Activated naive CD8-positive, alpha-beta T cell treated with anti-CD3 and anti-CD28 coated beads, Interleukin-2, amount 10 ng/mL, durations not matched to agents 7 days and 5 days (primary cell): ENCODE data around the gene FAM204A. TPM values are rescaled to one million over a fixed set of nuclear protein-coding genes. Genes with fewer than 3 reads are reported as not detected.

Experiments
- ATAC-seq: fragments of 150-1000 bp; cut with Tn5 transposase; one replicate; pipeline ENCODE4 v1.10.0; 2021; ENCODE audit warnings: low read depth, moderate library complexity
- POLR2A ChIA-PET: fragments of 350-600 bp; sonication (Branson Sonifier 250); formaldehyde crosslinking; loops from one replicate; lab custom pipeline; 2021; ENCODE audit warnings: antibody characterized with exemption; lab: Charles Lee
- DNase-seq: peaks from one replicate; pipeline ENCODE4 v3.0.0; 2021
- H3K27ac Mint-ChIP-seq: one replicate; pipeline ENCODE4 v1.8.0; 2022; ENCODE audit warnings: mild to moderate bottlenecking, mixed read lengths
- H3K27me3 Mint-ChIP-seq: one replicate; pipeline ENCODE4 v1.8.0; 2022; ENCODE audit warnings: mild to moderate bottlenecking, moderate library complexity, mixed read lengths
- H3K36me3 Mint-ChIP-seq: one replicate; pipeline ENCODE4 v1.8.0; 2021; ENCODE audit warnings: mild to moderate bottlenecking, mixed read lengths
- H3K4me1 Mint-ChIP-seq: one replicate; pipeline ENCODE4 v1.8.0; 2021; ENCODE audit warnings: mixed read lengths
- H3K4me3 Mint-ChIP-seq: one replicate; pipeline ENCODE4 v1.8.0; 2022; ENCODE audit warnings: mild to moderate bottlenecking, moderate library complexity, mixed read lengths
- H3K9me3 Mint-ChIP-seq: one replicate; pipeline ENCODE4 v1.8.0; 2021; ENCODE audit warnings: mixed read lengths
- total RNA-seq, 2 experiments: library from RNA; stranded (reverse); gene quantifications; one replicate each; pipeline ENCODE4 v1.2.3, GENCODE V29; 2021

Gene FAM204A
- total RNA-seq, 2 experiments from 2014 or later = 49.5 to 51.3 TPM

DNA sequence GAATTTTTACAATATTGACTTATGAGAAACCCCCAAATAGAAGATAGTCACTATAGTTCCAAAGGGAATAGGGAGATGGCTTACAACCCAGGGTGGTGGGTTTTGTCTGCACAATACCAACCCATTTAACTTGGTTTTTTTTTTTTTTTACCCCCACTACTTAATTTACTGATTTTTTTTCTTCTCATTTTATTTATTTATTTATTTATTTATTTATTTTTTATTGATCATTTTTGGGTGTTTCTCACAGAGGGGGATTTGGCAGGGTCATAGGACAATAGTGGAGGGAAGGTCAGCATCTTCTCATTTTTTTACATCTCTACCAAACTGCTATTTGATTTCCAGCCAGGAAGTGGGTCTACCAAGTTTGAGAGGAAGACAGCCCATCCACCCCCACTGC lies 77.9 kb downstream of the FAM204A start:
- no peaks in the 10 kb centered on the region for H3K9me3 Mint-ChIP-seq
- H3K27ac Mint-ChIP-seq = no peak overlapping the region
- no peak for ATAC-seq

DNA sequence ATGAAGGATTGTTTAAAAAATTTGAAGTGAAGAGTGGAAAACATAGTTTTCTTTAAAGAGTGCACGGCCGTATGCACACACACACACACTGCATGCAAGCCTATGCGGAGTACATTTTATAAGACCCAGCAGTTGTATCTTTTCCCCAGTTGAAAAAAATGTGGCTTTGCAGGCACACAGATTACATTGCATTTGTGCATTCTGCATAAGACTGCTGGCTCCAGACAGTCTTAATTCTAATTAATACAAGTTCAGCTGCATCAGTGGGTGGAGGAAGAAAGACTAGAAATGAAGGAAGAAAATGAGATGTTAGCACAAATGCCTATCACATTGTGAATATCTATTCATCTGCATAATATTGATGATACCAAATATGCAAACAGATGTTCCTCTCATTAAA lies 79.6 kb downstream of the FAM204A start:
- Mint-ChIP-seq H3K9me3 (no peaks in the 10 kb centered on the region), H3K4me3 (no peak overlapping the region), H3K36me3 (no peaks in the 10 kb centered on the region), H3K27ac (no peak overlapping the region), H3K27me3 (peaks cover 56% of the 10 kb centered on the region), H3K4me1 (no peaks in the 10 kb centered on the region)
- ATAC-seq (no peak), DNase-seq (no peak)
- POLR2A ChIA-PET = no interaction called here

More for the DNA sequence above, 77.9 kb downstream of the FAM204A start:
- POLR2A ChIA-PET = no interaction called here
- H3K36me3 Mint-ChIP-seq = no peaks in the 10 kb centered on the region
- peaks cover 46% of the 10 kb centered on the region for H3K27me3 Mint-ChIP-seq
- no peaks in the 10 kb centered on the region for H3K4me1 Mint-ChIP-seq
- H3K4me3 Mint-ChIP-seq = no peak overlapping the region
- no peak for DNase-seq

DNA sequence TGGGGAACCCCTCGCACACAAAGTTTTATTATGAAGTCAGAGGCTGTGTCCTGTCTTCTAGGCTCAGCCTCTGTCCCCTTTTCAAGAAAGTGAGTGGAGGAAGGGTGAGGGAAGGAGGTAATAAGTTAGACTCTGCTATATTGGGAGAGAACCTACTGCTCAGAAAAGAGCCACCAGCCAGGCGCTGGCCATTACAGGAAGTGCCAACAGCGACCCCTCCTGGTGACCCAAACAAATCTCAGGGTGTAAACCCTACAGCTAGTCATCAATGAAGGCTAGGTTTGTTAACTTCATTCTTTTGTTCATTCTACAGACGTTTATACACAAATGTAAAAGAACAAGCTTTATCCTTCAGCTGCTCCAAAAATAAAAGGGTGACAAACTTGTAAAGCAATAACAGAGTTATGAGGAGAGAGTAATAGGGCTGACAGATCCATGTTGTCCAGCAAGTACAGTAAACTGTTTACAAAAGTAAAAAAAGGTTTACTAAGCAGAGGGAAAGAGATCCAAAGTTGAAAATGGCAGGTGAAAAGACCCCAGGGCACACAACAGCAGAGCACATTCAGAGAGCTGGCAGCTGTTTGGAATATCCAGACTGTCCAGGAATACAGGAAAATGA lies 82.7 kb downstream of the FAM204A start:
- POLR2A ChIA-PET = no interaction called here
- DNase-seq = peak; percentile 58
- ATAC-seq = no peak
- H3K36me3 Mint-ChIP-seq = no peaks in the 10 kb centered on the region
- no peaks in the 10 kb centered on the region for H3K9me3 Mint-ChIP-seq
- no peaks in the 10 kb centered on the region for H3K4me1 Mint-ChIP-seq
- no peak overlapping the region for H3K4me3 Mint-ChIP-seq
- H3K27me3 Mint-ChIP-seq = peaks cover 65% of the 10 kb centered on the region
- H3K27ac Mint-ChIP-seq = no peak overlapping the region

DNA sequence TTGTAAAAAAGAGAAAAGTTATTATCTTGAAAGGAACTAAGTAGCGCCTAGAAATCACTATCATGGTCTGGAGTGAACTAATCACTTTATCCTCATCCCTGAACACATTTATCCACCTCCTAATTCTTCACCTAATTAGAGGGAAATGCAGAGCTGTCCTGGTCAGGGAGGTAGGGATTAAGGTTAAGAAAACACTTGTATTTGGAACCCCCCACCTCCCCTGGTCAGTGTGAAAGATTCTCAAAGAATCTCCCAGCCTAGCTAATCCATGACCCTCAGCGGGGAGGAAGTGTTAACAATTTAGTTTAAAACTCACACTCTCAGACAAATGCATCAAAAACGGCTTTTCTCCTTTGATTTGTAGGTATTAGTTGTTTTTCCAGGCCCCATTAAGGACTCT lies 83.8 kb downstream of the FAM204A start:
- no peaks in the 10 kb centered on the region for H3K36me3 Mint-ChIP-seq
- no peaks in the 10 kb centered on the region for H3K4me1 Mint-ChIP-seq
- no peaks in the 10 kb centered on the region for H3K9me3 Mint-ChIP-seq
- no peak overlapping the region for H3K4me3 Mint-ChIP-seq
- POLR2A ChIA-PET = no interaction called here
- no peak for ATAC-seq
- H3K27ac Mint-ChIP-seq = no peak overlapping the region
- no peak for DNase-seq
- H3K27me3 Mint-ChIP-seq = peaks cover 59% of the 10 kb centered on the region

DNA sequence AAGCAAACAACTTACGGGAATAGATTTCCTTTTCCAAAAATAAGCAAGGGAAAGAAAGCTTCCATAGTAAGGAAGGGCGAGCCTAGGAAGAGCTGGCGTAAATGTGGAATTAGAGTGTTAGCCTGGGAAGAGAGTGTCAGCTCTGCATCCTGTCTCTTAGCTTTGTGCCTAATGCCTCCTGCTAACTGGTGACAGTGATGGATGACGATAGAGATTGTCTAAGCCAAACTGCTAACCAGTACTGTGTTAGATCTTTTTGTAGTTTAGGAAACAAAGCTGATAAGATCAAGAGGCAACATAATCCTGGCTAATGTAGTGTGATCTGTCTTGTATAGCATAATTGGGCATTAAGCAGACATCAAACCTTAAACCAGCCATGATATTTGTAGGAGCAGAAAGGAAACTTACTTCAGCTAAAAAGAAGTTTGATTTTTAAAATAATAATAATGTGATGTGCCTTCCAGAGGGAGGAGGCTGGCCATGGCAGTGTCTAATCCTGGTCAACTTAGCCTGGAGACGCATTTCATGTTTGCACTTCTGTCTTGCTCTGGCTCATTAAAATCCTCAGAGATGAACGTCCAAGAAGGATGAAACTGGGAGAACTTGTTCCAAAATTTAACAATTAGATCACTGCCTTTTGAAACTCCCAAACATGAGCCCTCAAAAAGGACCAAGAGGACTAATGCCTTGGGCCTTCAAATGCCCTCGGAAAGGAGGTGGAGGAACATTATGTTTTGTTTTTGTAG lies 85.1 kb downstream of the FAM204A start:
- H3K9me3 Mint-ChIP-seq = no peaks in the 10 kb centered on the region
- H3K4me3 Mint-ChIP-seq = no peak overlapping the region
- H3K36me3 Mint-ChIP-seq = no peaks in the 10 kb centered on the region
- ATAC-seq (no peak), DNase-seq (no peak)
- peaks cover 48% of the 10 kb centered on the region for H3K27me3 Mint-ChIP-seq
- no peaks in the 10 kb centered on the region for H3K4me1 Mint-ChIP-seq
- H3K27ac Mint-ChIP-seq = no peak overlapping the region
- POLR2A ChIA-PET = no interaction called here

DNA sequence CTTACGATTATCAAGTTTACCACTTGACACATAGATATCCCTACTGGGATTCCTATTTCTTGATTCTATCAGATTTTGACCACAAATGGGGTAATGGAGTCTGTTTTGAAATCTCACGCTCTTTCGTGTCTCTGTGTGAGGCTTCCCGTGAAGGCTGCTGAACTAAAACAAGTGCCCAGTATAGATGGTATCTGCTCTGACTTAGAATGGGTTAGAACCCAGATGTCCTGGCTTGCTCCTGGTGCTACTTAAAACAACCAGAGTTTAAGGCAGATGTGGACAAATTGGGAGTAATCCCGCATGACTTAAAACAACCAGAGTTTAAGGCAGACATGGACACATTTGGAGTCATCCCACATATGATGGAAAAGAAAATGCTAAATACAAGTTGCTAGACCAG lies 85.9 kb downstream of the FAM204A start:
- DNase-seq = no peak
- POLR2A ChIA-PET = no interaction called here
- no peak for ATAC-seq

DNA sequence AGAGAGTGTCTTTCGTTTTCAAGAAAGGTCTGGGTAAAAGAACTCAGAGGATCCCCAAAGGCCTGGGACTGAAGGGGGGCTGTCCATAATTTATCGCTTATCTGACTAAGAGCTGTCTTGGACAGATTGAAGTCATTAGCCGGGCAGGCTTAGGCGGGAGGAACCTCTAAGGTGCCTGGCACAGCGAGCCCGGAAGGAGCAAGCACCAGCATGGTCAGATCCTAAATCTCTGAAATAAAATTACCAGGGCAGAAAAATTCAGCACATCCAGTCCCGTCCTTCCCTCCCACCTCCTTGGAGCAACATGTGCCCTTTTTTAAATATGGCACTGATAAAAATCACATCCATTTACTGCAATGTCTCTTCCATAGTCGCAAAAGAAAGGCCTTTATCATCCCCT lies 86.8 kb downstream of the FAM204A start:
- no peak for DNase-seq
- no peak overlapping the region for H3K27ac Mint-ChIP-seq
- ATAC-seq = no peak
- POLR2A ChIA-PET = no interaction called here
- peaks cover 45% of the 10 kb centered on the region for H3K27me3 Mint-ChIP-seq
- H3K36me3 Mint-ChIP-seq = no peaks in the 10 kb centered on the region
- no peaks in the 10 kb centered on the region for H3K9me3 Mint-ChIP-seq
- H3K4me3 Mint-ChIP-seq = no peak overlapping the region
- no peaks in the 10 kb centered on the region for H3K4me1 Mint-ChIP-seq

More for the DNA sequence above, 85.9 kb downstream of the FAM204A start:
- Mint-ChIP-seq H3K4me1 (no peaks in the 10 kb centered on the region), H3K36me3 (no peaks in the 10 kb centered on the region), H3K4me3 (no peak overlapping the region), H3K27me3 (peaks cover 42% of the 10 kb centered on the region), H3K9me3 (no peaks in the 10 kb centered on the region), H3K27ac (no peak overlapping the region)

DNA sequence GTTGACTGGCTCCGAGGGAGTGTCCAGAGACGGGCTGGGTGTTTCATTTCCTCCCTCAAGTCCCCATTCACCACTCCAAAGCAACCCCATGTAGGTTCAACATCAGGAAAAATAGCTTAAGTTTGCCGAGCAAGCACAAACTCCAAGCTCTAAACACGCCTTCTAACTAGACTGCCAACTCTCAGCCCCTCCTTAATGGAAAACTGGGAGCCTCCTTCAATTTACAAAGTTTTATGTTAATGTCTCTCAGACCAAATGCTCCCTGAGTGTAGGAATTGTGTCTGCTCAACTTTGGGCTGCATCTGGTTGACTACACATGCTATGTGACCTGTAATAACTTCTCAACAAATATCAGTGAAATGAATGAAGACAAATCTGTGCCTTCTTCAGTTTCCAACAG lies 87.5 kb downstream of the FAM204A start:
- POLR2A ChIA-PET = no interaction called here
- H3K36me3 Mint-ChIP-seq = no peaks in the 10 kb centered on the region
- no peak overlapping the region for H3K4me3 Mint-ChIP-seq
- no peaks in the 10 kb centered on the region for H3K9me3 Mint-ChIP-seq
- ATAC-seq (no peak), DNase-seq (no peak)
- H3K27ac Mint-ChIP-seq = no peak overlapping the region
- H3K4me1 Mint-ChIP-seq = no peaks in the 10 kb centered on the region
- H3K27me3 Mint-ChIP-seq = peaks cover 45% of the 10 kb centered on the region

DNA sequence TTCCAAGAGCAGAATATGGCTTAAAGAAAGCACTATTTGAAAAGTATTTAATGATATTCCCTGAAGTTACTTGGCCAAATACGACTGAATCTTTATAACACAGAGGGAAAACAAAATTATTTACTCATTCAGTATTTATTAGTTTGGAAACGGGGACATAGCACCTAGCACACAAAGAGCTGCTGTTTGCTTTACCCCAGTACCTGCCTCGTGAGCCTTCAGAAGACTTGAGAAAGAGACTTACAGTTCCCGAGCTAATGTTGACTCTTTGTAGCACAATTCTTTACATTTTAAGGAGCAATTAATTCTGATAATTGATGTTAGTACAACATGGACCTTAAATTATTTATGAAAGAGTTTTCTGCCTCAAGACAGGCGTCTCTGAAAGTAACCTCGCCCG lies 88.7 kb downstream of the FAM204A start:
- no peak for ATAC-seq
- H3K27ac Mint-ChIP-seq = no peak overlapping the region
- no peaks in the 10 kb centered on the region for H3K9me3 Mint-ChIP-seq
- H3K36me3 Mint-ChIP-seq = no peaks in the 10 kb centered on the region
- POLR2A ChIA-PET = no interaction called here
- H3K4me1 Mint-ChIP-seq = no peaks in the 10 kb centered on the region
- DNase-seq = no peak
- no peak overlapping the region for H3K4me3 Mint-ChIP-seq
- peaks cover 42% of the 10 kb centered on the region for H3K27me3 Mint-ChIP-seq

DNA sequence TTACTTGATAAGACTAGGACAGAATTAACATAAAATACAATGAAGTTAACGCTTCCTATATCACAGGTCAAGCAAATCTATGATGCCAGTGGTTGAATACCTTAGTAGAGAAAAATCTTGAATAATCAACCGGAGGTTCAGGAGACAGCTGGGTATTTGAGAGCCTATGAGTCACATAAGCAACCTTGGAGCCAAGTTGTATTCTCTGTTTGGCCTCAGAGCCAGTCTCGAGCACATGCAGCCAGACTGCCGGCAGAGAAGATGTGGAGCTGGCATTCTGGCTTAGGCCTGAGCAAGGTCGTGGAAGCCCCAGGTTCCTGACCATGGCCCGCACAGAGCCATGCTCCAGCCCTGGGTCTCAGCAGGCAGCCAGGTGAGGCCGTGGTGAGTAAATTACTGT lies 90.3 kb downstream of the FAM204A start:
- Mint-ChIP-seq H3K9me3 (no peaks in the 10 kb centered on the region), H3K36me3 (no peaks in the 10 kb centered on the region), H3K27me3 (peaks cover 37% of the 10 kb centered on the region), H3K27ac (no peak overlapping the region), H3K4me3 (no peak overlapping the region), H3K4me1 (no peaks in the 10 kb centered on the region)
- no peak for DNase-seq
- no peak for ATAC-seq
- POLR2A ChIA-PET = no interaction called here

DNA sequence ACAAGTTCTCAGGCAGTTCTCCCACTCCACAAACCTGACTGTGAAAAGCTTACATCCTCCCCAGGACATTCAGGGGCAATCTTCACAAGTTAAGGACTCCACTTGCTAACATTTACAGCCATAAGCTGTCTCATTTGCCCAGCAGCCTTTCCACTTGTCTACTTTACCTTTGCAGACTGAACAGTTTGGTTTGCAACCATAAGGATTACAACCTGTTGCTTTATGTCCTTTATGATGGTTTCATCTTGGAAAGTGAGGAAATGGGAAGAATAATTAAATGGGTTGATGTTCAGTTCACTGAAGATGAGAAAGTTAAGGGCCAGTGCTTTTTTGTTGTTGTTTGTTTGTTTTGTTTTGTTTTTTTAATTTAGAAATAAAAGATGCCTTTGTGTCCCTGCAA lies 92.4 kb downstream of the FAM204A start:
- ATAC-seq (no peak), DNase-seq (no peak)
- Mint-ChIP-seq H3K36me3 (no peaks in the 10 kb centered on the region), H3K9me3 (no peaks in the 10 kb centered on the region), H3K27me3 (peaks cover 41% of the 10 kb centered on the region), H3K4me3 (no peak overlapping the region), H3K4me1 (peaks cover 3% of the 10 kb centered on the region), H3K27ac (no peak overlapping the region)
- POLR2A ChIA-PET = no interaction called here
